Naive B cell (primary cell): ENCODE data around the gene EDC4. TPM values are rescaled to one million over a fixed set of nuclear protein-coding genes. Genes with fewer than 3 reads are reported as not detected.
"Not testable (repeated sequence)": the region's sequence is repeated elsewhere in the genome, so short reads cannot be mapped to it uniquely, and the experiment has no call there.

Experiments used
- ATAC-seq, 2 donors: fragments of 150-1000 bp; cut with Tn5 transposase; 2 replicates each; pipeline ENCODE4 v1.10.0; 2021; ENCODE audit warnings: low read depth in 2 of 2, mild to moderate bottlenecking in 2 of 2, moderate library complexity in 2 of 2
- DNase-seq: peaks from one replicate; pipeline ENCODE4 v3.0.0; 2022
- H3K27ac Mint-ChIP-seq, 6 donors: one replicate each; pipeline ENCODE4 v1.8.0; 2020 to 2022; ENCODE audit warnings: mild to moderate bottlenecking in 6 of 6, mixed read lengths in 6 of 6, moderate library complexity in 5 of 6, inconsistent platforms in 2 of 6
- H3K27me3 Mint-ChIP-seq, 3 donors: one replicate each; pipeline ENCODE4 v1.8.0; 2021 to 2022; ENCODE audit warnings: mixed read lengths in 3 of 3, mild to moderate bottlenecking in 1 of 3
- H3K36me3 Mint-ChIP-seq, 2 donors: one replicate each; pipeline ENCODE4 v1.8.0; 2020 to 2022; ENCODE audit warnings: mixed read lengths in 2 of 2, inconsistent platforms in 1 of 2, mild to moderate bottlenecking in 1 of 2
- H3K4me1 Mint-ChIP-seq, 3 donors: one replicate each; pipeline ENCODE4 v1.8.0; 2020 to 2022; ENCODE audit warnings: mixed read lengths in 3 of 3, inconsistent platforms in 1 of 3, mild to moderate bottlenecking in 1 of 3, moderate library complexity in 1 of 3
- H3K4me3 Mint-ChIP-seq, 8 donors: one replicate each; pipeline ENCODE4 v1.8.0; 2020 to 2022; ENCODE audit warnings: mild to moderate bottlenecking in 8 of 8, mixed read lengths in 8 of 8, moderate library complexity in 8 of 8, inconsistent platforms in 2 of 8
- H3K9me3 Mint-ChIP-seq, 7 donors: one replicate each; pipeline ENCODE4 v1.8.0; 2020 to 2022; ENCODE audit warnings: mixed read lengths in 7 of 7, mild to moderate bottlenecking in 5 of 7, inconsistent platforms in 2 of 7, moderate library complexity in 1 of 7
- polyA plus RNA-seq, 6 donors: library from polyadenylated mRNA; unstranded; fragments of 300-500 nt; fragmentation: Illumina TruSeq; gene quantifications; one replicate each; pipeline ENCODE4 v1.2.3, GENCODE V29; 2021; ENCODE audit warnings: low read depth in 6 of 6

Gene EDC4
- polyA plus RNA-seq, 6 donors from 2014 or later: 6.7 to 28.6 (median 20.2) TPM

DNA sequence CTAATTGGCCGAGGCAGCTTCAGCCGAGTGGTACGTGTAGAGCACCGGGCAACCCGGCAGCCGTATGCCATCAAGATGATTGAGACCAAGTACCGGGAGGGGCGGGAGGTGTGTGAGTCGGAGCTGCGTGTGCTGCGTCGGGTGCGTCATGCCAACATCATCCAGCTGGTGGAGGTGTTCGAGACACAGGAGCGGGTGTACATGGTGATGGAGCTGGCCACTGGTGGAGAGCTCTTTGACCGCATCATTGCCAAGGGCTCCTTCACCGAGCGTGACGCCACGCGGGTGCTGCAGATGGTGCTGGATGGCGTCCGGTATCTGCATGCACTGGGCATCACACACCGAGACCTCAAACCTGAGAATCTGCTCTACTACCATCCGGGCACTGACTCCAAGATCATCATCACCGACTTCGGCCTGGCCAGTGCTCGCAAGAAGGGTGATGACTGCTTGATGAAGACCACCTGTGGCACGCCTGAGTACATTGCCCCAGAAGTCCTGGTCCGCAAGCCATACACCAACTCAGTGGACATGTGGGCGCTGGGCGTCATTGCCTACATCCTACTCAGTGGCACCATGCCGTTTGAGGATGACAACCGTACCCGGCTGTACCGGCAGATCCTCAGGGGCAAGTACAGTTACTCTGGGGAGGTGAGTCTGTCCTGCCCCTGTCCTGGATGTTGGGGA is 36.3 kb downstream of the EDC4 start:
- DNase-seq: no peak
- H3K36me3 Mint-ChIP-seq: no peaks in the 10 kb centered on the region
- H3K4me3 Mint-ChIP-seq: no peak overlapping the region
- peak overlapping the region in 3 of 6 donors; percentile 18 to 92 (median 87) for H3K27ac Mint-ChIP-seq
- no peaks in the 10 kb centered on the region for H3K27me3 Mint-ChIP-seq
- ATAC-seq: no peak
- no peaks in the 10 kb centered on the region for H3K9me3 Mint-ChIP-seq
- H3K4me1 Mint-ChIP-seq: peaks cover 5 to 15% (median 12%) of the 10 kb centered on the region in 3 donors

- Mint-ChIP-seq H3K4me1 (peaks cover 5 to 18% (median 10%) of the 10 kb centered on the region in 3 donors), H3K4me3 (no peak overlapping the region), H3K9me3 (no peaks in the 10 kb centered on the region), H3K27ac (peak overlapping the region in 1 of 6 donors; percentile 18), H3K27me3 (no peaks in the 10 kb centered on the region), H3K36me3 (no peaks in the 10 kb centered on the region)
- DNase-seq: no peak
- ATAC-seq: peak in 1 of 2 donors; percentile 30
Measured at GRCh38 chr16:67910158-67910557, 37.3 kb downstream of the EDC4 start.

- Mint-ChIP-seq H3K27me3 (no peaks in the 10 kb centered on the region), H3K4me3 (no peak overlapping the region), H3K4me1 (peaks cover 22 to 30% (median 24%) of the 10 kb centered on the region in 3 donors), H3K36me3 (peaks cover 0 to 8% of the 10 kb centered on the region in 2 donors), H3K9me3 (no peaks in the 10 kb centered on the region), H3K27ac (peak overlapping the region in 2 of 6 donors; percentile 48 to 66)
- DNase-seq (no peak), ATAC-seq (no peak)
Measured at GRCh38 chr16:67914758-67915495, 42.1 kb downstream of the EDC4 start.

DNA sequence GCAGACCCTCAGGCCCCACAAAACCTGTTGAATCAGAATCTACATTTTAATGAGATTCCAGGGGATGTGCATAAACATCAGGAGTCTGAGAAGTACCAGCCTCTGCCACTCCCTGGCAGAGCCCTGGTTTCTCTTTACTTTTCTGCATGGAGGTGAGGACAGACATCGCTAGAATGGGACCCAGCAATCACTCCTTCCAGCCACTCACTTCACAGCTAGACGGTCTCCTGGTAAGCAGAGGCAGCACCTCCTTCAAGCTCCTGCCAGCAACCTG is 42.6 kb downstream of the EDC4 start:
- not testable (repeated sequence) for H3K36me3 Mint-ChIP-seq, DNase-seq, H3K4me3 Mint-ChIP-seq, H3K9me3 Mint-ChIP-seq, ATAC-seq, H3K27ac Mint-ChIP-seq, H3K27me3 Mint-ChIP-seq
- H3K4me1 Mint-ChIP-seq: peaks cover 22 to 30% (median 24%) of the 10 kb centered on the region in 3 donors

DNA sequence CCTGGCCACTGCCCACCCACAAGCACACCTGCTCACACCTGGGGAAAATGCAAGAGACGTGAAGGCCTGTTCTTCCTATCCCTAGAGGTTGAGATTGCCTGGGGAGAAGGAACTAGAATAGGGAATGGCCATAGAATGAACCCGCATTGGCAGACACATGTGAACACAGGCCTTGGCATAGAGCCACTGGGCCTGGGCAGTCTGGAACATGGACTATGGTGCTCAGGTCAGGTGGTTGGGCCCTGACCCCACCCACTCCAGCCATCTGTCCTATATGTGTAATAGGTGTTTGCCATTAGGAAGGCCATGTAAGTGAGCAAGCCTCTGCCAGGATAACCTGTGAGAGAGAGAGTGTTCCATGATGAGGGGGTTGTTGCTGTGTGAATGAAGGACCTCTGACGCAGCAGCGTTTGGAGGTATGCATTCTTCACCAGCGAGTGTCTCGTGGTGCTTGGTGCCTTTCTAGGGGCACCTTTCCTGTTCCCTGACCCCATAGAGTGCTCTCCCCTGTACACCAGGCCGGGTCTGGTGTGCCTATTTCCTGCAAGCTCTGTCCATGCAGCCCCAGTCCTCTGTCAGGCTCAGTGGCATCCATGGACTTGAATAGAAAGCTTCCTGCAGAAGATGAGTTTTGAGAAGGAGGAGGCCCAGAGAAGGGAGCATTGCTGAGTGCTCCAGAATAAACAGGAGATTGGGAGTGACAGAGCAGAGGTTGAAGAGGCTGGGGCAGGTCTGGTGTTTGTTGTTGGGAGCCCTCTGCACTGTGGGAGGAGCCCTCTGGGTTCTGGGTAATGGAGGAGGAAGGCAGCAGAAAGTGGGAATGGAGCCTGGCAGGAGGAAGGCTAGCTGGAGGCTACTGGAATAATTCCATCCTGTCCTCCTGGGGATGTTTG is 43.2 kb downstream of the EDC4 start:
- DNase-seq (no peak), ATAC-seq (no peak)
- Mint-ChIP-seq H3K4me1 (peaks cover 22 to 30% (median 24%) of the 10 kb centered on the region in 3 donors), H3K4me3 (peak overlapping the region in 1 of 8 donors; percentile 29), H3K9me3 (no peaks in the 10 kb centered on the region), H3K27ac (peak overlapping the region in 3 of 6 donors; percentile 13 to 91 (median 53)), H3K36me3 (peaks cover 0 to 8% of the 10 kb centered on the region in 2 donors), H3K27me3 (no peaks in the 10 kb centered on the region)

- H3K4me3 Mint-ChIP-seq: no peak overlapping the region
- no peaks in the 10 kb centered on the region for H3K9me3 Mint-ChIP-seq
- peaks cover 0 to 8% of the 10 kb centered on the region in 2 donors for H3K36me3 Mint-ChIP-seq
- ATAC-seq (no peak), DNase-seq (no peak)
- H3K27me3 Mint-ChIP-seq: no peaks in the 10 kb centered on the region
- peaks cover 19 to 37% (median 26%) of the 10 kb centered on the region in 3 donors for H3K4me1 Mint-ChIP-seq
- H3K27ac Mint-ChIP-seq: peak overlapping the region in 1 of 6 donors; percentile 19
Measured at GRCh38 chr16:67917140-67917851, 44.4 kb downstream of the EDC4 start.

- no peak overlapping the region for H3K4me3 Mint-ChIP-seq
- peaks cover 0 to 8% of the 10 kb centered on the region in 2 donors for H3K36me3 Mint-ChIP-seq
- no peaks in the 10 kb centered on the region for H3K27me3 Mint-ChIP-seq
- ATAC-seq: no peak
- DNase-seq: no peak
- H3K9me3 Mint-ChIP-seq: no peaks in the 10 kb centered on the region
- H3K27ac Mint-ChIP-seq: peak overlapping the region in 1 of 6 donors; percentile 12
- peaks cover 19 to 39% (median 31%) of the 10 kb centered on the region in 3 donors for H3K4me1 Mint-ChIP-seq
Measured at GRCh38 chr16:67917852-67918236, 45.0 kb downstream of the EDC4 start.

- Mint-ChIP-seq H3K27ac (no peak overlapping the region), H3K4me3 (no peak overlapping the region), H3K36me3 (peaks cover 0 to 8% of the 10 kb centered on the region in 2 donors), H3K4me1 (peaks cover 30 to 37% (median 36%) of the 10 kb centered on the region in 3 donors), H3K27me3 (no peaks in the 10 kb centered on the region), H3K9me3 (no peaks in the 10 kb centered on the region)
- ATAC-seq (no peak), DNase-seq (no peak)
Measured at GRCh38 chr16:67919622-67920221, 46.9 kb downstream of the EDC4 start.

GRCh38 chr16:67922221-67922620 is 49.4 kb downstream of the EDC4 start:
- no peak for DNase-seq
- Mint-ChIP-seq H3K27ac (no peak overlapping the region), H3K4me3 (no peak overlapping the region), H3K4me1 (peaks cover 34 to 42% (median 39%) of the 10 kb centered on the region in 3 donors), H3K36me3 (no peaks in the 10 kb centered on the region), H3K9me3 (no peaks in the 10 kb centered on the region), H3K27me3 (no peaks in the 10 kb centered on the region)
- no peak for ATAC-seq

DNA sequence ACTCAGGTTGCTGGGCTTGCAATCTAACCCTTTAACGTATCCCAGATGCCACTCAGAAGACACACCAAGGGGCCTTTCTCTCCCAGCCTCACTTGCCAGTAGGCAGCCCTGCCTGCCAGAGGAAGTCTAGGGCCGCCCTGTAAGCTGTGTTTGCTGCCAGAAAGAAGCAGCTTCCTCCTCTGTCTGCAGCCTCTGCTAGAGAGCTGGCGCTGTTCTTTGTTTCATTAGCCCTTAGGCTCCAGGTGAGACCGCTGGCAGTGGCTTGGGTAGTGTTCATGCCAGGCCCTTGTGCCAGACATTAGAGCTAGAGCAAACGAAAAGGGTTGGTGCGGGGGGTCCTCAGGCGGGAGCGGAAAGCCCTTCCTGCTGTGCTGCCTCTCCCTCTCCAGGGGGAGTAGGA is 49.9 kb downstream of the EDC4 start:
- peaks cover 30 to 42% (median 36%) of the 10 kb centered on the region in 3 donors for H3K4me1 Mint-ChIP-seq
- no peaks in the 10 kb centered on the region for H3K27me3 Mint-ChIP-seq
- DNase-seq: no peak
- H3K4me3 Mint-ChIP-seq: peak overlapping the region in 1 of 8 donors; percentile 30
- H3K27ac Mint-ChIP-seq: no peak overlapping the region
- H3K9me3 Mint-ChIP-seq: no peaks in the 10 kb centered on the region
- no peak for ATAC-seq
- no peaks in the 10 kb centered on the region for H3K36me3 Mint-ChIP-seq

DNA sequence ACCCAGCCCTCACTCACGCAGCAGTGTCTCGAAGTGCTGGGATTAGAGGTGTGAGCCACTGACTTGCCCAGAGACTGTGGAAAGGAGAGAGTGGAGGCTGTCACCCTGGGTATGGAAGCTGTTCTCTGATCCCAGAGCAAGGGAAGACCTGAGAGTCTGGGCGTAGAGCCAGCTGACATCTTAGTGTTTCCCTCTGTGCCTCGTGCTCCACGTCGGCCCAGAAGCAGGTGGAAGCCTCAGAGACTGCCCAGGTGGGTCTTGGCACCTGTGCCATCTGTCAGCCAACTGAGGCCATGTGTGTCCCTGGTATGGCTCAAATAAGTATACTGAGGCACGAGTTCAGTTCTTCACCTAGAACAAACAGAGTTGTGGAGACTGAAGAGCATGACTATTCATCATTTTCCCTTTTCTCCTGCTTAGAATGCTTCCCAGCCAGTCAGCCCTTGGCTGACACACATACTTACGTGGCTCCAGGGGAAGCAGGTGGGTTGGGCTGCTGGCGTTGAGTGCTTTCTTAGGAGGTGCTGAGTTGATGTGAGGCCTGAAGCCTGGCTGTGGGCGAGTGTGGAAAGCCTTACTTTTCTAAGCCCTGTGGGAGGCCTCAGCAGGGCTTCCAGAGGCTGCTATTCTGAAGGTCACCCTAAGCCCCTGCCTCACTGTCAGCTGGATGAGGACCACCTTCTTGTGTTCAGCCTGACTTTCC is 50.7 kb downstream of the EDC4 start:
- DNase-seq (no peak), ATAC-seq (no peak)
- peak overlapping the region in 1 of 6 donors; percentile 37 for H3K27ac Mint-ChIP-seq
- H3K9me3 Mint-ChIP-seq: no peaks in the 10 kb centered on the region
- H3K4me1 Mint-ChIP-seq: peaks cover 33 to 48% (median 38%) of the 10 kb centered on the region in 3 donors
- H3K4me3 Mint-ChIP-seq: no peak overlapping the region
- H3K27me3 Mint-ChIP-seq: no peaks in the 10 kb centered on the region
- no peaks in the 10 kb centered on the region for H3K36me3 Mint-ChIP-seq

DNA sequence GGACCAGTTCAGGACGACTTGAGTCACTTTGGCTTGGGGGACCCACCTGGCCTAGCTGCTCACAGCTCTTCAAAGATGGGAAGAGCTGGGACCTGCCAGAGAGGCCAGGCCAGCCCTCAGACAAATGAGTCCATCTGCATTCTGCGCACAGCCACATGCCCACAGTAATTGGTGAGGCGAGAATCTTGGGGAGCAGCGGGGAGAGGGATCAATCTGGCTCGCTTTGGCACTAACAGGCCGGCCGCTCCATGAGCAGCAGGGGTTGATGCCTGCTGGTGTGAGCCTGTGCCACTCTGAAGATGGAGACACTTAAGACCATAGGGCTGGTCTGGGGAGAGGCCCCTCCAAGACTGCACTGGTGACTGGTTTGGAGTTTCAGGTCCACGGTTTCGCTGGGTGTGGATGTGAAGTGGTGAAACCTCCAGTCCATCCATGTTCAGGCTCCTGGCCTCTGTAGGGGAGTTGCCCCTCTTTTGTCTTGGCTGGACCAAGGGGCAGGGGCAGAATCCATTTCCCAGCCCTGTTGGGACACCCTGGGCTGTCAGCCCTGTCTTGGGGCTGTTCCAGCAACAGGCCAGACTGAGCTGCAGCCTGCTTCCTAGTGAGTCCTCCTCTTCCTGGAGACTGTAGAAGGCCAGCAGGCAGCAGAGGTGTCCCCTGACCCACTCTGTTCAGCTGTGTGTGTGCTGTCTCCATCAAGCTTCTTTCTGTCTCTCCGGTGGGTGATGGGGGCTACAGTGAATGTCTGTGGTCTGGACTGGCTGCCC is 51.5 kb downstream of the EDC4 start:
- Mint-ChIP-seq H3K27ac (no peak overlapping the region), H3K36me3 (no peaks in the 10 kb centered on the region)

More for the DNA sequence above, 51.5 kb downstream of the EDC4 start:
- H3K27me3 Mint-ChIP-seq: no peaks in the 10 kb centered on the region
- ATAC-seq: no peak
- H3K9me3 Mint-ChIP-seq: no peaks in the 10 kb centered on the region
- peaks cover 34 to 49% (median 40%) of the 10 kb centered on the region in 3 donors for H3K4me1 Mint-ChIP-seq
- no peak overlapping the region for H3K4me3 Mint-ChIP-seq
- DNase-seq: no peak
